ENCODE data around the gene KLF7.

DNA sequence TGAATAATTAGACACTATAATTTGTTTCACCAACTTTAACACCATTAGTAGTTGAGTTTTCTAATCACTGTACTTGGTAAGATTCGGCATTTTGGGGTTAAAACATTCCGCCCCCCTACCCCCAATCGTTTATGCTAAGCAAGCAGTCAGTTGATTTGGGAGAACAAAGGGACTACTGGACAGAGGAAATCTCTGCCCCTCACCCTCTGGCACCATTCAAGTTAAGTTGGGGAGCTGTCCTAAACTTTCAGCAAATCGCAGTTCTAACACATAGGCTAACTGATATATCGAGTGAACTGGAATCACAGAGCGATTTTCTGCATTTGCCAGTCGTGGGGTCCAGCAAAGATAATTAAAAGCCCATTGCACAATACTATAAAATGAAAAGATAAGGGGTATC, 5.6 kb downstream of the KLF7 start:
- TF ChIP-seq POLR2A (IDR thresholded peaks at IDR 0.05) (no peak), CTCF (IDR thresholded peaks at IDR 0.05) (no peak)

Measured in right lobe of liver (tissue), 4 donors.